K562 (cell line): ENCODE data around the gene LENEP. TPM values are rescaled to one million over a fixed set of nuclear protein-coding genes. Genes with fewer than 3 reads are reported as not detected.

Source experiments
- ATAC-seq: fragments of 200-7000 bp; cut with Tn5 transposase; 3 replicates; pipeline ENCODE4 v1.9.1; 2020; ENCODE audit warnings: moderate library complexity
- BruUV-seq: library from RNA; stranded (reverse); fragments of 400-500 nt; replicated peaks from 2 replicates; lab custom pipeline; 2021; lab: Mats Ljungman, UMichigan
- CTCF ChIA-PET: fragments of 300-600 bp; formaldehyde crosslinking; extraction: SDS; loops from one replicate; lab custom pipeline; 2021; ENCODE audit warnings: low intra/inter-chr PET ratio; lab: Yijun Ruan, JAX
- POLR2A ChIA-PET: fragments of 300-600, 350-650 bp; sonication (Branson Sonifier 250); formaldehyde crosslinking; extraction: SDS; loops from one replicate; lab custom pipeline; 2021; ENCODE audit warnings: antibody characterized with exemption, inconsistent platforms; lab: Yijun Ruan, JAX
- DNase-seq, 4 experiments: peaks; one replicate each; pipeline versions ENCODE4 v3.0.0 to v3.0.0-alpha.2; 2011 to 2018; ENCODE audit warnings: low spot score in 3 of 4, mixed read lengths in 3 of 4; ENCODE audit errors: extremely low read depth in 1 of 4
- FAIRE-seq: peaks from 2 replicates; lab custom pipeline; 2011; peaks lifted over from hg19 to GRCh38; lab: Jason Lieb, UNC
- H2AFZ ChIP-seq: 2 replicates; pipeline ENCODE4 v1.6.0; 2011; ENCODE audit warnings: low read depth, low read length, control low read depth, inconsistent platforms
- H3K27ac ChIP-seq: fragments of 200-600 bp; 3 replicates; pipeline ENCODE4 v1.8.0; 2011; ENCODE audit warnings: low read depth, mild to moderate bottlenecking, control low read depth, inconsistent platforms, low read length, moderate library complexity, mixed read lengths; ENCODE audit errors: extremely low read depth
- H3K27me3 ChIP-seq, 2 experiments: fragments of 300-600 bp in 1 of 2; 2 replicates in 1 of 2; 3 replicates in 1 of 2; pipeline versions ENCODE4 v1.6.0 to v1.8.0; 2011; ENCODE audit warnings: inconsistent platforms in 2 of 2, low read length in 2 of 2, mild to moderate bottlenecking in 1 of 2, mixed read lengths in 1 of 2, moderate library complexity in 1 of 2; ENCODE audit not compliant: control insufficient read depth in 2 of 2, insufficient read depth in 2 of 2
- H3K36me3 ChIP-seq: fragments of 300-600 bp; 3 replicates; pipeline ENCODE4 v1.8.0; 2011; ENCODE audit warnings: mild to moderate bottlenecking, low read length, inconsistent platforms; ENCODE audit not compliant: control insufficient read depth, insufficient read depth
- H3K4me1 ChIP-seq, 2 experiments: fragments of 200-600 bp in 1 of 2; replicated peaks in 1 of 2; 2 replicates in 1 of 2; 3 replicates in 1 of 2; pipeline versions ENCODE4 v1.5.1 to v1.8.0; 2011; ENCODE audit warnings: inconsistent platforms in 2 of 2, low read length in 2 of 2, mild to moderate bottlenecking in 1 of 2, mixed read lengths in 1 of 2, moderate library complexity in 1 of 2; ENCODE audit not compliant: control insufficient read depth in 2 of 2, insufficient read depth in 2 of 2
- H3K4me2 ChIP-seq: 2 replicates; pipeline ENCODE4 v1.6.1; 2011; ENCODE audit warnings: low read length, control low read depth, inconsistent platforms, mixed read lengths; ENCODE audit not compliant: insufficient read depth
- H3K4me3 ChIP-seq: fragments of 200-600 bp; sonication (generic), shearing (Covaris generic); 2 replicates; pipeline ENCODE4 v1.5.1; 2016; ENCODE audit warnings: control low read depth, inconsistent platforms
- H3K79me2 ChIP-seq: fragments of 200-600 bp; 3 replicates; pipeline ENCODE4 v1.8.0; 2011; ENCODE audit warnings: low read length, inconsistent platforms; ENCODE audit not compliant: control insufficient read depth, insufficient read depth
- H3K9ac ChIP-seq, 2 experiments: 2 replicates each; pipeline versions ENCODE4 v1.6.0 to v1.6.1; 2011; ENCODE audit warnings: low read depth in 2 of 2, low read length in 2 of 2, control low read depth in 1 of 2, inconsistent platforms in 1 of 2, mild to moderate bottlenecking in 1 of 2, mixed read lengths in 1 of 2; ENCODE audit not compliant: insufficient read depth in 1 of 2
- H3K9me1 ChIP-seq: one replicate; pipeline ENCODE4 v1.6.0; 2011; ENCODE audit warnings: inconsistent platforms, mild to moderate bottlenecking, low read length, moderate library complexity; ENCODE audit not compliant: control insufficient read depth, insufficient read depth
- H3K9me3 ChIP-seq: replicated peaks from 2 replicates; pipeline ENCODE4 v1.5.1; 2011; ENCODE audit warnings: low read depth, low read length, inconsistent platforms; ENCODE audit not compliant: control insufficient read depth, insufficient read depth
- H4K20me1 ChIP-seq: replicated peaks from 2 replicates; pipeline ENCODE4 v1.6.1; 2011; ENCODE audit warnings: low read length, inconsistent platforms, mixed read lengths; ENCODE audit not compliant: control insufficient read depth, insufficient read depth
- SIRT6 ChIP-seq: IDR thresholded peaks from one replicate; pipeline ENCODE4 v1.6.1; 2012; ENCODE audit warnings: low read depth, mild to moderate bottlenecking, control low read depth, inconsistent platforms, low read length, moderate library complexity
- ZNF253 ChIP-seq: fragments of 250-450 bp; sonication (Bioruptor Pico); conservative IDR thresholded peaks from 2 replicates; pipeline ENCODE4 v1.6.1; 2021; ENCODE audit warnings: mild to moderate bottlenecking
- ZNF398 ChIP-seq: fragments of 250-450 bp; sonication (Bioruptor Pico); IDR thresholded peaks from 2 replicates; pipeline ENCODE4 v1.8.0; 2021; ENCODE audit warnings: moderate library complexity, mild to moderate bottlenecking, inconsistent platforms
- WGBS: fragments of 100-300 bp; shearing (Covaris generic); methylation state at CpG from one replicate; pipeline ENCODE4 v1.1.6; 2016; ENCODE audit warnings: low coverage, mixed read lengths; ENCODE audit not compliant: insufficient coverage; ENCODE audit errors: missing lambda C conversion rate; 5-methylcytosine and 5-hydroxymethylcytosine counted together
- in situ Hi-C: fragments of 300-500 bp; cut with MboI; formaldehyde crosslinking; loops from 4 replicates; pipeline ENCODE4 v1.15.0; 2018; ENCODE audit warnings: inconsistent platforms, mixed read lengths
- intact Hi-C: fragments of 100-400 bp; cut with micrococcal nuclease; formaldehyde crosslinking; loops from 2 replicates; pipeline ENCODE4 v1.14.2; 2022
- polyA plus RNA-seq, 8 experiments: library from polyadenylated mRNA; depleted of rRNA in 4 of 8; stranded (reverse) in 5 of 8; unstranded in 3 of 8; fragments of >200 nt; fragmentation: Nextera tagmentation in 2 of 8; fragmentation: Illumina TruSeq in 1 of 8; extraction: Ambion mirVana in 2 of 8; extraction: Trizol in 1 of 8; gene quantifications; 2 replicates each; pipeline versions ENCODE4 v1.2.1 to v1.2.3, GENCODE V29; 2011 to 2014; ENCODE audit warnings: inconsistent platforms in 1 of 8, missing spikeins in 1 of 8
- total RNA-seq, 7 experiments: library from RNA; depleted of rRNA in 6 of 7; stranded (reverse); fragments of >200 nt in 6 of 7; fragmentation: Illumina TruSeq in 2 of 7; extraction: Trizol in 2 of 7; gene quantifications; 2 replicates each; pipeline versions ENCODE4 v1.2.1 to v1.2.3, GENCODE V29; 2011 to 2021; ENCODE audit warnings: low replicate concordance in 1 of 7

LENEP gene
- total and polyA plus RNA-seq, 9 of the 15 experiments (the other 6 are each of a cell fraction or from before 2014, with no cell fraction given): 0.23 to 0.87 (median 0.67) TPM; not detected in 5

GRCh38 chr1:154969246-154969645 is 24.1 kb upstream of the LENEP start:
- no peak overlapping the region for H2AFZ ChIP-seq
- peaks cover 36 to 50% of the 10 kb centered on the region in 2 experiments; a peak in 4 of 5 replicates for H3K4me1 ChIP-seq
- POLR2A ChIA-PET: interaction anchor here (0.7 to 6.2 kb wide), 5 partner anchors 10 to 275 kb away, joined by 3 to 43 read pairs (median 4); partner anchors contain the start of genes FLAD1 and LENEP
- no peaks in the 10 kb centered on the region for H3K9me3 ChIP-seq
- H3K9ac ChIP-seq: peak overlapping the region in 1 of 2 experiments; percentile 68; a peak in 1 of 4 replicates
- intact Hi-C loops: no loop called here
- DNase-seq: no peak
- H3K9me1 ChIP-seq: no peaks in the 10 kb centered on the region
- BruUV-seq: no TSS peak
- no peak for FAIRE-seq
- peak overlapping the region; percentile 46; the same call in 1 of the 2 replicates for H3K4me2 ChIP-seq
- H4K20me1 ChIP-seq: no peaks in the 10 kb centered on the region
- CTCF ChIA-PET: no interaction called here
- ATAC-seq: no peak
- H3K27me3 ChIP-seq: no peaks in the 10 kb centered on the region; a peak in 1 of 5 replicates
- H3K79me2 ChIP-seq: peaks cover 42% of the 10 kb centered on the region
- WGBS: 54% methylated on average over 4 of the region's 5 CpGs
- 0 out of 3 replicates have a peak overlapping the region, but pooled peaks have one; percentile 33 for H3K27ac ChIP-seq
- H3K4me3 ChIP-seq: no peak overlapping the region; the same call in 1 of the 2 replicates
- TF ChIP-seq ZNF253 (CRISPR knock-in tag): no peak
- TF ChIP-seq ZNF398 (CRISPR knock-in tag): no peak
- no peak for TF ChIP-seq SIRT6
- H3K36me3 ChIP-seq: peaks cover 54% of the 10 kb centered on the region
- in situ Hi-C loops: no loop called here
